Measurements from ENCODE around the gene PCDH15. TPM values are rescaled to one million over a fixed set of nuclear protein-coding genes. Genes with fewer than 3 reads are reported as not detected.

Gene PCDH15
- total RNA-seq, 1 donor from 2014 or later: not detected

DNA sequence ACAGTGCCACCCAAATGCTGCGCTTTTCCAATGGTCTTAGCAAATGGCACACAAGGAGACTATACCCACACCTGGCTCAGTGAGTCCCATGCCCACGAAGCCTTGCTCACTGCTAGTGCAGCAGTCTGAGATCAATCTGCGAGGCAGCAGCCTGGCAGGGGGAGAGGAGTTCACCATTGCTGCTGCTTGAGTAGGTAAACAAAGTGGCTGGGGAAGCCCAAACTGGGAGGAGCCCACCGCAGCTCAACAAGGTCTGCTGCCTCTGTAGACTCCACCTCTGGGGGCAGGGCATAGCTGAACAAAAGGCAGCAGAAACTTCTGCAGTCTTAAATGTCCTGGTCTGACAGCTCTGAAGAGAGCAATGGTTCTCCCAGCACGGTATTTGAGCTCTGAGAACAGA, 891.2 kb downstream of the PCDH15 start:
- TF ChIP-seq, protein P1, sequence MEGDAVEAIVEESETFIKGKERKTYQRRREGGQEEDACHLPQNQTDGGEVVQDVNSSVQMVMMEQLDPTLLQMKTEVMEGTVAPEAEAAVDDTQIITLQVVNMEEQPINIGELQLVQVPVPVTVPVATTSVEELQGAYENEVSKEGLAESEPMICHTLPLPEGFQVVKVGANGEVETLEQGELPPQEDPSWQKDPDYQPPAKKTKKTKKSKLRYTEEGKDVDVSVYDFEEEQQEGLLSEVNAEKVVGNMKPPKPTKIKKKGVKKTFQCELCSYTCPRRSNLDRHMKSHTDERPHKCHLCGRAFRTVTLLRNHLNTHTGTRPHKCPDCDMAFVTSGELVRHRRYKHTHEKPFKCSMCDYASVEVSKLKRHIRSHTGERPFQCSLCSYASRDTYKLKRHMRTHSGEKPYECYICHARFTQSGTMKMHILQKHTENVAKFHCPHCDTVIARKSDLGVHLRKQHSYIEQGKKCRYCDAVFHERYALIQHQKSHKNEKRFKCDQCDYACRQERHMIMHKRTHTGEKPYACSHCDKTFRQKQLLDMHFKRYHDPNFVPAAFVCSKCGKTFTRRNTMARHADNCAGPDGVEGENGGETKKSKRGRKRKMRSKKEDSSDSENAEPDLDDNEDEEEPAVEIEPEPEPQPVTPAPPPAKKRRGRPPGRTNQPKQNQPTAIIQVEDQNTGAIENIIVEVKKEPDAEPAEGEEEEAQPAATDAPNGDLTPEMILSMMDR (IDR thresholded peaks at IDR 0.05; ENCODE audit: insufficient read depth, low read length, severe bottlenecking): no peak
- DNase-seq (ENCODE audit: low read depth) (no peak), FAIRE-seq (no peak)
- H3K27me3 ChIP-seq (ENCODE audit: control insufficient read depth, insufficient read depth, low read length): no peaks in the 10 kb centered on the region
- no peak overlapping the region for H3K4me3 ChIP-seq (ENCODE audit: low read depth, low read length)
- no peaks in the 10 kb centered on the region for H3K36me3 ChIP-seq (ENCODE audit: control insufficient read depth, insufficient read depth, low read length)

DNA sequence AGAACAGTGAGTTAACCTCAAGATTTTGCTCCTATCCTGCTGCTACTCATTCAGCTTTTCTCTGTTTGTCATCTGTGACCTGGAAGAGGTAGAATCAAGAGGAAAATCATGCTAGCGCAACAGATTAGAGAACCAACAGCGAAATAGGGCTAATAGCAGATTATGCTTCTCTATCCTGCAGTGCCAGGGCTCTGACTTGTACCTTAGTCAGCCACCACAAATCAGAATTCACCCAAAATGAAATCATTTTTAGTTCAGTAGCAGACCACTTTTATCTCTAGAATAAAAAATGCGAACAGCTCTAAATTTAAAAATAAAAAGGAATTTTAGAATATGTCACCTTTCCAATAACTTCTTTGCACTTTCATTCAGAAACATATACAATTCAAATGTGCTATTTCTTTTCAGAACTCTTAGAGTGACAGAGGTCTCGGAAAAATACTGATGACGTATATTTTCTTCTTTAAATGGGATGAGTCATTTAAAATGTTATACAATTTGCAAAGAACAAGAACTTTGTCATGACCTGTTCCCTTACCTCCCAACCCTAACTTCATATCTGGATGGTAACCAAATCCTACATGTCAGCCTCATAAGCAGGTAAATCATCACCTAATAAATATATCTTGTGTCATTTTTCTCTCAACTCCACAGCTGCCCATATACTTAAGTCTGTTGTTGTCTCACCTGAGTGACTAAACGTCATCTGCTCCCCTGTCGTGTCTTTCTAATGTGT, 896.4 kb downstream of the PCDH15 start:
- Histone ChIP-seq H3K27me3 (ENCODE audit: control insufficient read depth, insufficient read depth, low read length) (no peaks in the 10 kb centered on the region), H3K4me3 (ENCODE audit: low read depth, low read length) (no peak overlapping the region), H3K36me3 (ENCODE audit: control insufficient read depth, insufficient read depth, low read length) (no peaks in the 10 kb centered on the region)
- TF ChIP-seq, protein P1 (IDR thresholded peaks at IDR 0.05; ENCODE audit: insufficient read depth, low read length, severe bottlenecking): no peak
- FAIRE-seq (no peak), DNase-seq (ENCODE audit: low read depth) (peak; percentile 97)

DNA sequence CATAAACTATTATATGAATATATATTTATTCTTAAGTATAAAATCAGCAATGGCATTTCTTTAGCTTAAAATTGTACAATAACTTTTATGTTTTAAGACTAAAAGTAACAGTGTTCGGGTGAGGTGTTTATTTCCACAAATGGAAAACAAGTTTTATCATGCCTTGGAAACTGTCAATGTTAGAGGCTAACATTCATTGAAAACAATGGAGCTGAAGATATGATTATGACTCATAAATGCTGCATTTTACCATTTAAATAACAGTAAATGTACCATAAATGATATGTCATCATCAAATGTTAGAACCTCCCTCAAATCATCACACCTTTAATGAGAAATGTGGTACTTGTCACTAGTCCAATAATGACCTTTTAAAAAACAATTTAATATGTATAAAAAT, 897.3 kb downstream of the PCDH15 start:
- DNase-seq (ENCODE audit: low read depth): peak; percentile 85
- Histone ChIP-seq H3K27me3 (ENCODE audit: control insufficient read depth, insufficient read depth, low read length) (no peaks in the 10 kb centered on the region), H3K4me3 (ENCODE audit: low read depth, low read length) (no peak overlapping the region), H3K36me3 (ENCODE audit: control insufficient read depth, insufficient read depth, low read length) (no peaks in the 10 kb centered on the region)
- FAIRE-seq: no peak
- TF ChIP-seq, protein P1 (IDR thresholded peaks at IDR 0.05; ENCODE audit: insufficient read depth, low read length, severe bottlenecking): no peak

DNA sequence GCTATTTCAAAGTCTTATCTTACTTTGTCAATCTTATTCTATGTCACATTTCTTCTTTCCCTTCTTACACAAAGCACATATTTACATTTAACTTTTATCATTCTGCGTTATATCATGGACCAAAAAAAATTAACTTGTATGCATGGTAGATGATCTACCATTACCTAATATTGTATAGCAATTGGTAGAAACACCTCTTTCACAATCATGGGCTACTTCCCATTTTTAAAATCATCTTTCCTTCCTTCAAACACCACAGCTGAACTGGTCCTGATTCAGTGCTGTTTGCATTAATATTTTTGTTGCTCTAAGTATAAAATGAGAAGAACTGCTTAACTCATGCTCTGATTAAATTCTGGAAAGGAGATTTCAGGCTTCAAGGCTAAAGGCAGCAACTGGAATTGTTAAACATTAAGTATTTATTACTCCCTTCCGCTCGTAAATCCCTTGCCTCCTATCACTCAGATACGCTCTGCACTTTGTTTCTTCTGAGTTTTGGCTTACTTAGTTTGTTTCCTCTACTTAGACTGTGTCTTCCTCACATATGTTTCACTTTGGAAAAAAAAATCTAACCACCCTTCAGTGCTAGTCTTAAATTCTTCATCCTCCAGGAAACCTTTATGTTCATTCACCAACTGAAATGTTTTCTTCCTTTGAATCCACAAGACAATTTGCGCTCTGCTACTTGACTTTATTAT, 901.4 kb downstream of the PCDH15 start:
- Histone ChIP-seq H3K36me3 (ENCODE audit: control insufficient read depth, insufficient read depth, low read length) (no peaks in the 10 kb centered on the region), H3K27me3 (ENCODE audit: control insufficient read depth, insufficient read depth, low read length) (no peaks in the 10 kb centered on the region), H3K4me3 (ENCODE audit: low read depth, low read length) (no peak overlapping the region)
- DNase-seq (ENCODE audit: low read depth): no peak
- no peak for FAIRE-seq
- TF ChIP-seq, protein P1 (IDR thresholded peaks at IDR 0.05; ENCODE audit: insufficient read depth, low read length, severe bottlenecking): no peak

DNA sequence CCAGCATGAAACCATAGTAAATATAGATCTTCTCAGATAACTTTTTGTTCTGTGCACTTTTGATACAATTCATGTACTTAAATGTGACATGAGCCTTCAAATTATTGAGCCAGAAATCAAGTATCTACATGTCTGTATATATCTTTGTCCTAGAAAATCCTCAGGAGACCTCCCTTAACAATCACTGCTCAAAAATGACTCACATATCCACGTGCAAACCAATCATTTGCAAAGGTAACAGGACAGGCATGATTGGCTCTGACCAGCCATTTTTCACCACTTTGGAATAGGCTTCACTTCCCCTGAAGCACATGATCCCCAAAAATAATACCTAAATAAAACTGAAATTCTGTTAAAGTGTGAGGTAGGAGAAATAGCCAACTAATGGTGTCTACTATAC, 902.5 kb downstream of the PCDH15 start:
- TF ChIP-seq, protein P1 (IDR thresholded peaks at IDR 0.05; ENCODE audit: insufficient read depth, low read length, severe bottlenecking): no peak
- Histone ChIP-seq H3K36me3 (ENCODE audit: control insufficient read depth, insufficient read depth, low read length) (no peaks in the 10 kb centered on the region), H3K27me3 (ENCODE audit: control insufficient read depth, insufficient read depth, low read length) (no peaks in the 10 kb centered on the region), H3K4me3 (ENCODE audit: low read depth, low read length) (no peak overlapping the region)
- FAIRE-seq (no peak), DNase-seq (ENCODE audit: low read depth) (peak; percentile 81)
